H1 (cell line): Measurements from ENCODE around the gene PTGIR. TPM values are rescaled to one million over a fixed set of nuclear protein-coding genes. Genes with fewer than 3 reads are reported as not detected.

Experiments
- CTCF ChIA-PET: fragments of 300-600 bp; sonication (Branson Sonifier 250); formaldehyde crosslinking; loops from one replicate; lab custom pipeline; 2021; ENCODE audit not compliant: partially characterized antibody; lab: Charles Lee
- POLR2A ChIA-PET: fragments of 300-600 bp; sonication (Branson Sonifier 250); formaldehyde crosslinking; loops from one replicate; lab custom pipeline; 2021; ENCODE audit warnings: inconsistent platforms; ENCODE audit not compliant: partially characterized antibody; lab: Charles Lee
- DNase-seq, 2 experiments: peaks; one replicate each; pipeline versions ENCODE4 v3.0.0 to v3.0.0-alpha.2; 2010 to 2022; ENCODE audit warnings: low spot score in 2 of 2, low read depth in 1 of 2, mixed read lengths in 1 of 2
- FAIRE-seq: peaks from 2 replicates; lab custom pipeline; 2011; peaks lifted over from hg19 to GRCh38; lab: Jason Lieb, UNC
- H2AFZ ChIP-seq: 2 replicates; pipeline ENCODE4 v1.8.1; 2012; ENCODE audit warnings: low read length, inconsistent platforms
- H2AK5ac ChIP-seq: 2 replicates; pipeline ENCODE4 v1.6.1; 2013; ENCODE audit warnings: low read depth, low read length
- H2BK120ac ChIP-seq: replicated peaks from 2 replicates; pipeline ENCODE3; 2013; ENCODE audit warnings: low read depth, low read length, inconsistent platforms
- H2BK12ac ChIP-seq: 2 replicates; pipeline ENCODE4 v1.6.1; 2013; ENCODE audit warnings: low read depth, low read length
- H2BK15ac ChIP-seq: 2 replicates; pipeline ENCODE4 v1.6.1; 2013; ENCODE audit warnings: low read length
- H2BK20ac ChIP-seq: 2 replicates; pipeline ENCODE4 v1.6.1; 2013; ENCODE audit warnings: low read length
- H2BK5ac ChIP-seq: 2 replicates; pipeline ENCODE4 v1.6.1; 2013; ENCODE audit warnings: low read depth, low read length
- H3K14ac ChIP-seq: 2 replicates; pipeline ENCODE4 v1.6.1; 2013; ENCODE audit warnings: inconsistent platforms; ENCODE audit not compliant: insufficient read length
- H3K18ac ChIP-seq: 2 replicates; pipeline ENCODE4 v1.6.1; 2013; ENCODE audit warnings: low read length; ENCODE audit errors: extremely low read depth
- H3K23ac ChIP-seq: 2 replicates; pipeline ENCODE4 v1.6.1; 2013; ENCODE audit warnings: inconsistent platforms; ENCODE audit not compliant: insufficient read length
- H3K23me2 ChIP-seq: 2 replicates; pipeline ENCODE4 v1.6.1; 2013; ENCODE audit warnings: low read depth, low read length
- H3K27ac ChIP-seq: 2 replicates; pipeline ENCODE4 v1.6.1; 2011; ENCODE audit warnings: low read depth, low read length, inconsistent platforms
- H3K27me3 ChIP-seq, 4 experiments: replicated peaks in 1 of 4; 1 replicate in 1 of 4; 2 replicates in 3 of 4; pipeline versions ENCODE4 v1.6.1 to v1.8.1; 2011 to 2013; ENCODE audit warnings: low read length in 3 of 4, mild to moderate bottlenecking in 3 of 4, inconsistent platforms in 2 of 4, mixed read lengths in 2 of 4, moderate library complexity in 1 of 4; ENCODE audit not compliant: control insufficient read depth in 3 of 4, insufficient read depth in 3 of 4; ENCODE audit errors: extremely low read depth in 1 of 4
- H3K36me3 ChIP-seq, 4 experiments: 2 replicates each; pipeline versions ENCODE4 v1.6.1 to v1.8.1; 2011 to 2013; ENCODE audit warnings: mild to moderate bottlenecking in 4 of 4, low read length in 3 of 4, moderate library complexity in 2 of 4, control low read depth in 1 of 4, inconsistent platforms in 1 of 4; ENCODE audit not compliant: insufficient read depth in 4 of 4, control insufficient read depth in 2 of 4
- H3K4ac ChIP-seq: replicated peaks from 2 replicates; pipeline ENCODE3; 2013; ENCODE audit warnings: low read length, low read depth, mixed read lengths, inconsistent platforms; ENCODE audit not compliant: insufficient read length
- H3K4me1 ChIP-seq, 4 experiments: replicated peaks in 1 of 4; 1 replicate in 1 of 4; 2 replicates in 3 of 4; pipeline versions ENCODE4 v1.6.1 to v1.8.1; 2011 to 2013; ENCODE audit warnings: low read length in 3 of 4, inconsistent platforms in 2 of 4, mixed read lengths in 1 of 4; ENCODE audit not compliant: insufficient read depth in 4 of 4, control insufficient read depth in 3 of 4
- H3K4me2 ChIP-seq, 2 experiments: 2 replicates each; pipeline versions ENCODE4 v1.6.1 to v1.8.1; 2011 to 2013; ENCODE audit warnings: low read depth in 2 of 2, low read length in 2 of 2, control low read depth in 1 of 2, inconsistent platforms in 1 of 2, mild to moderate bottlenecking in 1 of 2; ENCODE audit not compliant: insufficient read depth in 1 of 2
- H3K4me3 ChIP-seq, 4 experiments: fragments of 200-600, 300-600 bp in 1 of 4; sonication (generic), shearing (Covaris generic), sonication (Bioruptor Twin) in 1 of 4; 2 replicates each; pipeline versions ENCODE4 v1.5.1 to v1.8.1; 2011 to 2016; ENCODE audit warnings: low read length in 4 of 4, low read depth in 3 of 4, control low read depth in 2 of 4, inconsistent platforms in 2 of 4, mild to moderate bottlenecking in 2 of 4, mixed read lengths in 1 of 4, moderate library complexity in 1 of 4; ENCODE audit not compliant: insufficient read depth in 2 of 4; ENCODE audit errors: extremely low read depth in 1 of 4
- H3K56ac ChIP-seq: replicated peaks from 2 replicates; pipeline ENCODE3; 2013; ENCODE audit warnings: low read depth, mild to moderate bottlenecking, mixed read lengths, low read length, inconsistent platforms; ENCODE audit not compliant: insufficient read length
- H3K79me1 ChIP-seq: 2 replicates; pipeline ENCODE4 v1.6.1; 2013; ENCODE audit warnings: low read depth, low read length, control low read depth
- H3K79me2 ChIP-seq, 2 experiments: 2 replicates each; pipeline versions ENCODE4 v1.6.1 to v1.8.1; 2012 to 2013; ENCODE audit warnings: low read length in 2 of 2, mild to moderate bottlenecking in 2 of 2, inconsistent platforms in 1 of 2; ENCODE audit not compliant: insufficient read depth in 2 of 2, control insufficient read depth in 1 of 2
- H3K9ac ChIP-seq, 4 experiments: replicated peaks in 1 of 4; 1 replicate in 1 of 4; 2 replicates in 3 of 4; pipeline versions ENCODE4 v1.6.1 to v1.8.1; 2011 to 2013; ENCODE audit warnings: low read depth in 3 of 4, low read length in 3 of 4, control low read depth in 2 of 4, mild to moderate bottlenecking in 2 of 4, moderate library complexity in 2 of 4, inconsistent platforms in 1 of 4; ENCODE audit errors: extremely low read depth in 1 of 4
- H3K9me3 ChIP-seq, 2 experiments: 2 replicates each; pipeline versions ENCODE4 v1.6.1 to v1.8.1; 2012 to 2013; ENCODE audit warnings: mild to moderate bottlenecking in 2 of 2, moderate library complexity in 2 of 2, control low read depth in 1 of 2, inconsistent platforms in 1 of 2, low read depth in 1 of 2, low read length in 1 of 2, mixed read lengths in 1 of 2; ENCODE audit not compliant: insufficient read depth in 2 of 2
- H4K20me1 ChIP-seq, 2 experiments: replicated peaks in 1 of 2; 2 replicates each; pipeline versions ENCODE3 to v1.8.1; 2011 to 2013; ENCODE audit warnings: inconsistent platforms in 2 of 2, low read length in 2 of 2, mild to moderate bottlenecking in 1 of 2; ENCODE audit not compliant: insufficient read depth in 2 of 2, control insufficient read depth in 1 of 2
- H4K5ac ChIP-seq: 2 replicates; pipeline ENCODE4 v1.6.1; 2013; ENCODE audit warnings: low read length, low read depth, mixed read lengths, inconsistent platforms; ENCODE audit not compliant: insufficient read length
- H4K8ac ChIP-seq: 2 replicates; pipeline ENCODE4 v1.8.0; 2013; ENCODE audit warnings: mild to moderate bottlenecking, moderate library complexity, low read length, inconsistent platforms; ENCODE audit not compliant: insufficient read depth; ENCODE audit errors: extremely low read depth
- H4K91ac ChIP-seq: replicated peaks from 2 replicates; pipeline ENCODE3; 2013; ENCODE audit warnings: low read length, mixed read lengths, inconsistent platforms; ENCODE audit not compliant: insufficient read length
- CEBPB ChIP-seq: IDR thresholded peaks from 2 replicates; pipeline ENCODE4 v1.6.1; 2012; ENCODE audit warnings: low read depth, low read length
- CHD1 ChIP-seq: IDR thresholded peaks from 2 replicates; pipeline ENCODE4 v1.6.1; 2012; ENCODE audit warnings: low read depth, low read length, improper control_type of control experiment
- WGBS, 2 experiments: shearing (Covaris generic) in 1 of 2; methylation state at CpG; one replicate each; pipeline versions ENCODE4 v1.1.6 to v1.1.7; 2013 to 2015; ENCODE audit warnings: low lambda C conversion rate in 2 of 2, mixed read lengths in 2 of 2, inconsistent platforms in 1 of 2, low coverage in 1 of 2, missing lambda C conversion rate in 1 of 2; ENCODE audit not compliant: insufficient replicate concordance in 2 of 2, insufficient coverage in 1 of 2, insufficient read length in 1 of 2; ENCODE audit errors: extremely low coverage in 1 of 2, missing lambda C conversion rate in 1 of 2; 5-methylcytosine and 5-hydroxymethylcytosine counted together
- polyA plus RNA-seq, 7 experiments: library from polyadenylated mRNA; depleted of rRNA in 3 of 7; stranded (reverse) in 5 of 7; unstranded in 2 of 7; fragments of >200 nt in 5 of 7; fragments of 200-250 nt in 2 of 7; gene quantifications; 1 replicate in 5 of 7; 2 replicates in 1 of 7; 4 replicates in 1 of 7; pipeline versions ENCODE4 v1.2.1 to v1.2.3, GENCODE V29; 2011 to 2013; ENCODE audit warnings: missing spikeins in 2 of 7, mixed read lengths in 2 of 7
- total RNA-seq: library from RNA; stranded (reverse); fragmentation: NEBNext Ultra II Directional; extraction: Animal tissue kit (Norgen Biotek cat#: 25700); gene quantifications from 2 replicates; pipeline ENCODE4 v1.2.1, GENCODE V29; 2021

The PTGIR gene
- total and polyA plus RNA-seq, 2 of the 8 experiments (the other 6 are each of a cell fraction or from before 2014, with no cell fraction given) = 0.15 TPM; not detected in 1

GRCh38 chr19:46665072-46665471, 40.2 kb upstream of the PTGIR start:
- Histone ChIP-seq H2AK5ac (no peak overlapping the region), H2AFZ (no peak overlapping the region), H3K79me1 (no peaks in the 10 kb centered on the region), H3K4me2 (no peak overlapping the region), H3K27me3 (peaks cover 0 to 4% (median 4%) of the 10 kb centered on the region in 4 experiments; a peak in 3 of 7 replicates), H3K14ac (no peak overlapping the region), H3K4me1 (peaks cover 0 to 4% (median 2%) of the 10 kb centered on the region in 4 experiments; a peak in 4 of 7 replicates), H3K36me3 (no peaks in the 10 kb centered on the region), H2BK12ac (no peak overlapping the region), H4K91ac (no peak overlapping the region), H3K23ac (no peak overlapping the region), H3K79me2 (no peaks in the 10 kb centered on the region), H3K27ac (no peak overlapping the region), H3K4ac (no peak overlapping the region), H3K56ac (no peak overlapping the region), H4K5ac (no peak overlapping the region), H2BK20ac (no peak overlapping the region), H3K4me3 (no peak overlapping the region), H3K9me3 (no peaks in the 10 kb centered on the region), H2BK5ac (no peak overlapping the region), H4K8ac (no peak overlapping the region), H3K18ac (no peak overlapping the region), H2BK15ac (no peak overlapping the region), H3K23me2 (peaks cover 7% of the 10 kb centered on the region; the same call in 1 of the 2 replicates), H4K20me1 (no peaks in the 10 kb centered on the region), H2BK120ac (no peak overlapping the region), H3K9ac (no peak overlapping the region)
- 86% methylated on average over 5 of the region's 8 CpGs; no CpG with 5 or more reads in 1 of the 2 experiments for WGBS, 2 experiments
- FAIRE-seq (no peak), DNase-seq (no peak)
- ChIA-PET POLR2A (interaction anchor here (0.6 kb wide), 1 partner anchor 123 kb away, joined by 3 read pairs; the partner anchor contains the start of gene SLC1A5), CTCF (interaction anchor here (0.6 to 18.2 kb wide), 4 partner anchors 8 to 48 kb away, joined by 4 to 341 read pairs (median 30); no protein-coding TSS in a partner anchor)
- TF ChIP-seq CHD1 (no peak), CEBPB (no peak)
